ENCODE results near the gene SUPT6H. TPM values are rescaled to one million over a fixed set of nuclear protein-coding genes. Genes with fewer than 3 reads are reported as not detected.

SUPT6H gene
- total and polyA plus RNA-seq, 2 donors (not counting 1 experiment from before 2014, with no cell fraction given), result 35.8 to 110 TPM

DNA sequence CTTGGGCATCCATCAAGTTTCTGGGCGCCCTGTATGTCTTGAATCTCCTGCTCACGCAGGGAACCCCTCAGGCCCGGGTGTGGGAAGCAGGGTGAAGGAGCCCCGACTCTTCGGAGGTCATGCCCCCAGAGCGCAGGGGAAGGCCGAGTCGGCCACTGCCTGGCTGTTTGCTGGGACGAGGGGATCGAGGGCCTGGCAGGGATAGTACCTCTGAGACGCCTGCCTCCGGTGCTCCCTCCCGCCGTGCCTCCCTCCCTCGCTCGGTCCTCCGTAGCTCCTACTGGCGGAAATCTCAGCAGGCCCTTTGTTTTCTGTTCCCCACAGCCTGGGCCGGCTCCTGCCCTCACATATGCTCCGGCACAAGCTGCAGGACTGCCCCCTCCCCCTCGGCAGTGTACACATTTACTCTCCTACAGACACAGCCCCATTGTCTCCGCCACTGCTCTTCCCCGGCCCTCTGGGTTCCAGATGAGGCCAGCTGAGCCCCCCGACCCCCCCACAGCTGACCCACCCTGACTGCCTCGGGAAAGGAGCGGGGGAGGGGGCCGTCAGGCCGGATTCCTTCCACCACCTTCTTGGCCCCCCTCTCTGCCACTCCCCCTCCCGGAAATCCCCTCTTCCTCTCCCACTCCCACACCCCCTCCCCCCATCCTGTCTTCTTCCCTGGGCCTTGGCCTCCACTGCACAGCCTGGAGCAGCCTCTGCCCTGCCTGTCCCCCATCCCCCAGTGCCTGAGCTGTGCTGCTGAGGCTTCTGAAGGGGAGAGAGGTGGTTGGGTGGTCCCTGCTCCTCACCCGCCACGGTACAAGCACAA, 83.2 kb downstream of the SUPT6H start:
- ChIA-PET CTCF (interaction anchor here (0.6 to 18.9 kb wide), 2 partner anchors 9 to 19 kb away, joined by 3 to 1020 read pairs; partner anchors contain the start of genes NEK8, RPL23A and TLCD1), POLR2A (interaction anchor here (0.6 to 16.2 kb wide), 8 partner anchors 9 to 571 kb away, joined by 3 to 511 read pairs (median 6); partner anchors contain the start of genes NEK8, PHF12, RPL23A and TLCD1)
- H3K27me3 Mint-ChIP-seq, result no peaks in the 10 kb centered on the region
- peak overlapping the region; percentile 88 for H3K4me2 ChIP-seq (replicated peaks; ENCODE audit: low read depth, low read length, poor library complexity, severe bottlenecking)
- H3K36me3 ChIP-seq (replicated peaks in 1 of 2; ENCODE audit: control extremely low read depth in 1 of 2, control insufficient read depth in 1 of 2, extremely low read depth in 1 of 2, insufficient read depth in 2 of 2, low read length in 1 of 2), result peaks cover 0 to 43% of the 10 kb centered on the region in 2 experiments
- H3K79me2 ChIP-seq (ENCODE audit: control insufficient read depth, insufficient read depth, low read length), result peaks cover 67% of the 10 kb centered on the region
- peaks cover 0 to 13% (median 0%) of the 10 kb centered on the region in 3 donors for H3K9me3 ChIP-seq (ENCODE audit: control extremely low read depth in 1 of 3, control insufficient read depth in 2 of 3, insufficient read depth in 1 of 3, low read length in 2 of 3)
- H4K20me1 ChIP-seq (ENCODE audit: control insufficient read depth, insufficient read depth, low read length, poor library complexity, severe bottlenecking), result peaks cover 58% of the 10 kb centered on the region
- TF ChIP-seq, protein P1, sequence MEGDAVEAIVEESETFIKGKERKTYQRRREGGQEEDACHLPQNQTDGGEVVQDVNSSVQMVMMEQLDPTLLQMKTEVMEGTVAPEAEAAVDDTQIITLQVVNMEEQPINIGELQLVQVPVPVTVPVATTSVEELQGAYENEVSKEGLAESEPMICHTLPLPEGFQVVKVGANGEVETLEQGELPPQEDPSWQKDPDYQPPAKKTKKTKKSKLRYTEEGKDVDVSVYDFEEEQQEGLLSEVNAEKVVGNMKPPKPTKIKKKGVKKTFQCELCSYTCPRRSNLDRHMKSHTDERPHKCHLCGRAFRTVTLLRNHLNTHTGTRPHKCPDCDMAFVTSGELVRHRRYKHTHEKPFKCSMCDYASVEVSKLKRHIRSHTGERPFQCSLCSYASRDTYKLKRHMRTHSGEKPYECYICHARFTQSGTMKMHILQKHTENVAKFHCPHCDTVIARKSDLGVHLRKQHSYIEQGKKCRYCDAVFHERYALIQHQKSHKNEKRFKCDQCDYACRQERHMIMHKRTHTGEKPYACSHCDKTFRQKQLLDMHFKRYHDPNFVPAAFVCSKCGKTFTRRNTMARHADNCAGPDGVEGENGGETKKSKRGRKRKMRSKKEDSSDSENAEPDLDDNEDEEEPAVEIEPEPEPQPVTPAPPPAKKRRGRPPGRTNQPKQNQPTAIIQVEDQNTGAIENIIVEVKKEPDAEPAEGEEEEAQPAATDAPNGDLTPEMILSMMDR (IDR thresholded peaks at IDR 0.05), result no peak
- TF ChIP-seq EZH2 (IDR thresholded peaks at IDR 0.05; ENCODE audit: borderline replicate concordance, insufficient read depth, low read depth, low read length, poor library complexity, severe bottlenecking), result no peak
- peak overlapping the region; percentile 82 to 100 for H3K27ac ChIP-seq (ENCODE audit: low read length in 2 of 2)
- peak overlapping the region; percentile 58 to 98 (median 88) for H3K4me3 ChIP-seq (ENCODE audit: control extremely low read depth in 1 of 5, extremely low read depth in 1 of 5, insufficient read depth in 1 of 5, low read depth in 2 of 5, low read length in 4 of 5)
- 5% methylated on average over 23 of the region's 31 CpGs for WGBS (ENCODE audit: insufficient coverage)
- peak overlapping the region; percentile 84 for H3K9ac ChIP-seq (ENCODE audit: low read length)
- no peaks in the 10 kb centered on the region for H3K27me3 ChIP-seq (replicated peaks in 1 of 4; ENCODE audit: control extremely low read depth in 1 of 4, control insufficient read depth in 3 of 4, insufficient read depth in 4 of 4, low read length in 3 of 4)
- ATAC-seq (ENCODE audit: low read depth), result no peak
- peak; percentile 57 for DNase-seq
- intact Hi-C loops (cut with micrococcal nuclease), result no loop called here
- no peaks in the 10 kb centered on the region for H3K9me3 Mint-ChIP-seq (ENCODE audit: insufficient read depth)
- H3K4me1 Mint-ChIP-seq, result peaks cover 64% of the 10 kb centered on the region
- H3K27ac Mint-ChIP-seq, result peak overlapping the region; percentile 93
- no peak overlapping the region for H2AFZ ChIP-seq (ENCODE audit: insufficient read depth, low read depth, low read length, poor library complexity, severe bottlenecking)
- H3K4me3 Mint-ChIP-seq, result peak overlapping the region; percentile 94
- H3K4me1 ChIP-seq (ENCODE audit: control insufficient read depth in 2 of 2, insufficient read depth in 2 of 2, low read length in 2 of 2), result peaks cover 63 to 68% of the 10 kb centered on the region in 2 donors
